ENCODE data around the gene YIPF3.

DNA sequence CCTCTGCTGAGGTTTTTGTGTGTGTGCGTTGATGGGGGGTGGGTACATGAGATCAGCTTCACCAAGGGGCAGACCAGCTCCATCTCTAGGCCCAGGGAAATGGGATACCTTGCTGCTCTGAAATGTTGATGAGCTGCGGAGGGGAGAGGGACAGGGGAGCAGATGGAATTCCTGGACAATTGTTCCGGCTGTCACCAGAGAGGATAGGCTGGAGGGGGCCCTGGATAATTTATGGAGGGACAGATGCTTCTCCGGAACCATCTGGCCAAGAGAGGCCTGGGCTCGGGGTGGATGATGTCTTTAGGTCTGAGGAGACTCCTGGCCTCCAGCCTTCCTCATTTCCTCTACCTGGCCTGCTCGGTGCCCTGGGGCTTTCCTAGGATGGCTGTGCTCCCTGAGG, 41.2 kb downstream of the YIPF3 start:
- TF ChIP-seq, protein P1, sequence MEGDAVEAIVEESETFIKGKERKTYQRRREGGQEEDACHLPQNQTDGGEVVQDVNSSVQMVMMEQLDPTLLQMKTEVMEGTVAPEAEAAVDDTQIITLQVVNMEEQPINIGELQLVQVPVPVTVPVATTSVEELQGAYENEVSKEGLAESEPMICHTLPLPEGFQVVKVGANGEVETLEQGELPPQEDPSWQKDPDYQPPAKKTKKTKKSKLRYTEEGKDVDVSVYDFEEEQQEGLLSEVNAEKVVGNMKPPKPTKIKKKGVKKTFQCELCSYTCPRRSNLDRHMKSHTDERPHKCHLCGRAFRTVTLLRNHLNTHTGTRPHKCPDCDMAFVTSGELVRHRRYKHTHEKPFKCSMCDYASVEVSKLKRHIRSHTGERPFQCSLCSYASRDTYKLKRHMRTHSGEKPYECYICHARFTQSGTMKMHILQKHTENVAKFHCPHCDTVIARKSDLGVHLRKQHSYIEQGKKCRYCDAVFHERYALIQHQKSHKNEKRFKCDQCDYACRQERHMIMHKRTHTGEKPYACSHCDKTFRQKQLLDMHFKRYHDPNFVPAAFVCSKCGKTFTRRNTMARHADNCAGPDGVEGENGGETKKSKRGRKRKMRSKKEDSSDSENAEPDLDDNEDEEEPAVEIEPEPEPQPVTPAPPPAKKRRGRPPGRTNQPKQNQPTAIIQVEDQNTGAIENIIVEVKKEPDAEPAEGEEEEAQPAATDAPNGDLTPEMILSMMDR (conservative IDR thresholded peaks at IDR 0.05), result no peak
- TF ChIP-seq EZH2 (IDR thresholded peaks at IDR 0.05; ENCODE audit: low read depth), result no peak

All from PC-9 (cell line).